ENCODE results near the gene OR52N5.

OR52N5 gene

GRCh38 chr11:5783255-5783654, at the start of gene OR52N5:
Gene OR52N5, minus strand, starts transcription at chr11:5783355. Its CDS starts 4,721 bp downstream, at chr11:5778634.
- no peak for DNase-seq

DNA sequence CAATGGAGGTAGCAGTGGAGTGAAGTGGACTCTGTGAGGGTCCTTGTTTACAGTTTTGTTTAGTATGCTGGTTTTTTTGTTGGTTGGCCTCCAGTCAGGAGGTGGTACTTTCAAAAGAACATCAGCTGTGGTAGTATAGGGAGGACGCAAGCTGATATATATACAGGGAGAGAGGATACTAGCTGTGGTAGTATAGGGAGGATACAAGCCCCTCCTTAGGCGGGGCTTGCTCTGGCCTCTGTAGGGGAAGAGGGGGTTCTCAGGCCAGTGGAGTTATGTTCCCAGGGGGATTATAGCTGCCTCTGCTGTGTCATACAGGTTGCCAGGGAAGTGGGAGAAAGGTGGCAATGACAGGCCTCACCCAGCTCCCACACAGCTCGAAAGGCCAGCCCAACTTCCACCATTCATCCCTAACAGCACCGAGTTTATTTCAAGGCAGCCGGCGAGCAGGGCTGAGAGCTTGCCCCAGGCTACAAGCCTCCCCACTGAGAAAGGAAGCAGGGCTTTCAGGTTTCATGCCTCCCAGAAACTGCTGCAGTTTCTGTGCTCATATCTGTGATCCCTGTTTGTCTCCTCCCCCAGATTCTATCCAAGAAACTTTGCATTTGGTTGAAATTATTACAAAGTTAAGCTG, 48.2 kb upstream of the OR52N5 start:
- no peak for DNase-seq

GRCh38 chr11:5818245-5818886, 35.2 kb upstream of the OR52N5 start:
- DNase-seq: peak; percentile 11

DNA sequence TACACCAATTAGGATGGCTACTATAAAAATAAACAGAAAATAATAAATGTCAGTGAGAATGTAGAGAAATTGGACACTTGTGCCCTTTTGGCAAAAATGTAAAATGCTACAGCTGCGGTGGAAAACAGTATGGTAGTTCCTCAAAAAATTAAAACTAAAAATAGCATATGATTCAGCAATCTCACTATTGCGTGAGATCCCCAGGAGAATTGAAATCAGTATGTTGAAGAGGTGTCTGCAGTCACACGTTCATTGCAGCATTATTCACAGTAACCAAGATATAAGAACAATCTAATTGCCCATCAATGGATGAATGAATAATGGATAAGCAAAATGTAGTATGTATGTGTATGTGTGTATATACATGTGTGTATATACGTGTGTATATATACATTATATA, 32.4 kb upstream of the OR52N5 start:
- DNase-seq: no peak

DNA sequence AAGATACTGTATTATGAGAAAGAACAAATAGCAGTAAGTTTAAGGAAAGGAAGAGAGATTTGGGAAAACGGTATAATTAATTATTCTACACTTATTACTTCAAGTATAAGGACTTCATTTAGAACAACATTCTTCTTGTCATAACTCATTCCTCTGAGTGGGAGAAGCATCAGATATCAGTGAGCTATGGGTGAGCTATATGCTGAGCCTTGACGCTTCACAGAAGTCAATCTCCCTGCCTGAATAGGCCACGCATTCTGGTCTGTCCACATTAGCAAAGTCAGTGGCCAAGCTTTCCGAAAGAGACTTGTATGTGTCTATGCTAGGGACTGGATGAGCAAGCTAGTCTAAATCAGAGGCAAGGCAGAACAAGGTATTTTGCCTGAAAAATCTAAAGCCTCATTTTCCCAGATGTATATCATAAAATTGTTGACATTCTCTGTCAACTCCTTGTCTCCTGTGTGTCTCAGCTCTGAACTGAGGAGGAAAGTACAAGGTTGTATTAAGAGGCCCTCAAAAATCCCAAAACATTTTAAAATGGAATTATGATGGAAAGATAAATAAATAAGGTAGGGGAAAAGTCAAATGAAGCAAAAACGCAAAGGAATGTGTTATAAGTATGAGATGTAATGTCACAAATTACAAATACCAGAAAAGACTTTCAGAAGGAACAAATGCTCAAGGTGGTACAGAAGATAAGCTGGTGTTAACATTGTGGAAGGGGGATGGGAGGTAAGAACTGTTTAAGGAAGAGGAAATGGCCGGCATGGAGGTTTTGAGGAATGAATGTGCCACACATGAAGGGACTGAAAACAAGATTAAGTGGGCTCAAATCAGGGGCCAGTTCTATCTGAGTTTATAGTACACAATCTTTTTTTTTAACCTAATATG, 27.0 kb upstream of the OR52N5 start:
- no peak for DNase-seq

GRCh38 chr11:5809122-5809519, 26.0 kb upstream of the OR52N5 start:
- DNase-seq: peak; percentile 9

- peak; percentile 77 for DNase-seq
These were observed 25.5 kb upstream of the OR52N5 start, which contains the start of gene OR52N2 for GRCh38 chr11:5808500-5809121. Gene OR52N2, plus strand, starts transcription at chr11:5808924. Its CDS starts 11,412 bp downstream, at chr11:5820336.

GRCh38 chr11:5807580-5807979, 24.4 kb upstream of the OR52N5 start:
- no peak for DNase-seq

GRCh38 chr11:5803982-5804381, 20.8 kb upstream of the OR52N5 start:
- no peak for DNase-seq

- DNase-seq: no peak
These were observed 13.4 kb upstream of the OR52N5 start for GRCh38 chr11:5796541-5796940.

- DNase-seq: no peak
These were observed 8.0 kb upstream of the OR52N5 start, which contains the start of gene OR52N1 for GRCh38 chr11:5791165-5791564. Gene OR52N1, minus strand, starts transcription at chr11:5791265. Its CDS starts 2,449 bp downstream, at chr11:5788816.

- DNase-seq: no peak
These were observed 16.1 kb downstream of the OR52N5 start for GRCh38 chr11:5767056-5767455.

- no peak for DNase-seq
These were observed 29.2 kb downstream of the OR52N5 start, which contains the start of gene OR52N4 for GRCh38 chr11:5753943-5754342. Gene OR52N4, plus strand, starts transcription at chr11:5754243. Its CDS starts 498 bp downstream, at chr11:5754741.

- no peak for DNase-seq
These were observed 33.3 kb downstream of the OR52N5 start for GRCh38 chr11:5749836-5750235.

DNA sequence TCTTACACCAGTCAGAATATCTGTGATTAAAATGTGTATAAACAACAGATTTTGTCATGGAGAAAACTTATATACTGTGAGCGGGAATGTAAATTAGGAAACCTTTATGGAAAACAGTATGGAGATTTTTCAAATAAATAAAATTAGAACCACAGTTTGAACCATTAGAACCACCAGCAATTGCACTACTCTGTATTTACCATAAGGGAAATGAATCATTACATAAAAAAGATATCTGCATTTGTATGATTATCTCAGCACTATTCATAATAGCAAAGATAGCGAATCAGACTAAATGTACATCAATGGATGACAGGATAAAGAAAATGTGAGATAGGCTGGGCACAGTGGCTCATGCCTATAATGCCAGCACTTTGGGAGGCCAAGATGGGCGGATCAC, 36.5 kb downstream of the OR52N5 start:
- DNase-seq: no peak

GRCh38 chr11:5738431-5738830, 44.7 kb downstream of the OR52N5 start:
- DNase-seq: no peak

DNA sequence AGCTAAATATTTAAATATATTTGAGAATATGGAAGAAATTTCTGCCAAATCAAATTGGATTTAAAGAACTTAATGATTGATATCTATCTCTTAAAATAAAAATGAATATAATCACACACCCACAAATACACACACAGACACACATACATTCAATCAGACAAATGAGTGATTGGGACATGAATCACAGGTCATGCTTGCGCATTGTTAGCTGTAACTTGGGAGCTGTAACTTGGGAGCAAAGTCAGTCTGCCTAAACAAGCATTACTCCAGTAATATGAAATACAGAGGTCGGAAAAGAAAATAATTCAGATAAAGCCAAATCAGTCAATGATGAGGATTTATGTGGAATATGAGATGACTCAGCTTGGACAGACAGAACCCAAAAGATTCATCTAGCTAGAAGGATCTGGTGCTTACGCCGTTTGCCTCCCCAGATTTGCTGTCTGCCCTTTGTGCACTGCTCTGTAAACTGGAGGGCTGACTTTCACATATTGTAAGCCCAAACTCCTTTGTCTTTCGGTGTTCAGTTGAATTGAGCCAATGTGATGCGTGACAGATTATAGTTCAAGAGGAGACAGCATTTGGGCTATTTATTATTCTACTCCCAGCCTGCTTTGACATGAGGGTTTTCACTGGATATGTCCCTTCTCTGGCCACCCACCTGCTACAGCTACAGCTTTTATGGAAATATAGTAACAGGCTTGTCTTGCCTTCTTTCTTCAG, 45.3 kb downstream of the OR52N5 start:
- DNase-seq: no peak

- DNase-seq: no peak
These were observed 46.1 kb downstream of the OR52N5 start for GRCh38 chr11:5737091-5737490.

- no peak for DNase-seq
These were observed 46.8 kb downstream of the OR52N5 start, which contains the start of gene OR56B1 for GRCh38 chr11:5736396-5736795. Gene OR56B1, plus strand, starts transcription at chr11:5736448. Its CDS starts 69 bp downstream, at chr11:5736517.

- DNase-seq: no peak
These were observed 55.5 kb downstream of the OR52N5 start for GRCh38 chr11:5727691-5728090.

GRCh38 chr11:5726351-5726750, 56.8 kb downstream of the OR52N5 start:
- no peak for DNase-seq

All from CD4-positive, alpha-beta T cell treated with Interleukin-10 for 1 hour (primary cell).